T-helper 2 cell treated with Interferon-gamma antibody and Interleukin-4, amounts not matched to agents 5 μg/mL and 100 μg/mL, for 36 hours (primary cell): ENCODE measurements around the gene ABHD12B.

Experiments
- DNase-seq: peaks from one replicate; pipeline ENCODE4 v3.0.0; 2021; ENCODE audit warnings: low spot score
- H3K27ac Mint-ChIP-seq: one replicate; pipeline ENCODE4 v1.8.0; 2021; ENCODE audit warnings: mild to moderate bottlenecking, mixed read lengths
- H3K27me3 Mint-ChIP-seq: one replicate; pipeline ENCODE4 v1.8.0; 2021; ENCODE audit warnings: low read depth, mixed read lengths
- H3K36me3 Mint-ChIP-seq: one replicate; pipeline ENCODE4 v1.8.0; 2021; ENCODE audit warnings: low read depth, mixed read lengths
- H3K4me1 Mint-ChIP-seq: one replicate; pipeline ENCODE4 v1.8.0; 2021; ENCODE audit warnings: low read depth, mixed read lengths
- H3K4me3 Mint-ChIP-seq: one replicate; pipeline ENCODE4 v1.8.0; 2022; ENCODE audit warnings: mild to moderate bottlenecking, moderate library complexity, mixed read lengths
- H3K9me3 Mint-ChIP-seq: one replicate; pipeline ENCODE4 v1.8.0; 2021; ENCODE audit warnings: mixed read lengths

The ABHD12B gene

GRCh38 chr14:50856660-50857059, 15.2 kb upstream of the ABHD12B start:
- no peaks in the 10 kb centered on the region for H3K9me3 Mint-ChIP-seq
- peaks cover 5% of the 10 kb centered on the region for H3K27me3 Mint-ChIP-seq
- H3K27ac Mint-ChIP-seq: no peak overlapping the region
- no peaks in the 10 kb centered on the region for H3K36me3 Mint-ChIP-seq
- no peak overlapping the region for H3K4me3 Mint-ChIP-seq
- no peak for DNase-seq
- peaks cover 16% of the 10 kb centered on the region for H3K4me1 Mint-ChIP-seq

- H3K27ac Mint-ChIP-seq: peak overlapping the region; percentile 26
- H3K27me3 Mint-ChIP-seq: peaks cover 11% of the 10 kb centered on the region
- peaks cover 17% of the 10 kb centered on the region for H3K4me1 Mint-ChIP-seq
- no peak for DNase-seq
- peak overlapping the region; percentile 91 for H3K4me3 Mint-ChIP-seq
- no peaks in the 10 kb centered on the region for H3K36me3 Mint-ChIP-seq
- no peaks in the 10 kb centered on the region for H3K9me3 Mint-ChIP-seq
These were observed 12.6 kb upstream of the ABHD12B start for GRCh38 chr14:50859296-50859624.

- H3K36me3 Mint-ChIP-seq: no peaks in the 10 kb centered on the region
- no peaks in the 10 kb centered on the region for H3K9me3 Mint-ChIP-seq
- peak overlapping the region; percentile 85 for H3K27ac Mint-ChIP-seq
- peak; percentile 73 for DNase-seq
- H3K4me1 Mint-ChIP-seq: peaks cover 13% of the 10 kb centered on the region
- H3K27me3 Mint-ChIP-seq: peaks cover 14% of the 10 kb centered on the region
- H3K4me3 Mint-ChIP-seq: peak overlapping the region; percentile 91
These were observed 11.3 kb upstream of the ABHD12B start for GRCh38 chr14:50860478-50861086.

DNA sequence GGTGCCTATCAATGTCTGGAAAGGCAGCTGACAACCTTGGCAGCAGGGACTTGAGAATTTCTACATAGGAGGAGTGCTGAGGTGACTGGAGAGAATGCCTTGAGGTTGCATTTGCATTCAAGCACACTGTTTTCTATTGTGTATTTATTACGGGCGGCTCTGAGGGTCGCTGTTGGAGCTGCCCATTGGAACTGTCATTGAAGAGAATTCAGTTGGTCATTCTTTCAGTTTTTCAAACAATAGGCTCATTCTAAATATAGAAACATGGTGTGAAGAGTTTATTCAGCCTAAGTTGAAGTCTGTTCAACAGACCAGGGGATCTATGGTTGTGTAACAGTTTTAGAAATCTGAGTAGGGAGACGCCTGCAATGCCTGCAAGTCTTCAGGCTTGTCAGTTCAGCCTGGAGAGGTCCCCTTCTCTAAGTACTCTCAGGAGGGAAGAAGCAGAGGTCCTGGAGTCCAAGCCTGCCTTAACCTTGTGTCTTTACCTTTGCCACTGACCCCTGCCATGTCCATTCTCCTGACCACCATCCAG, 9.8 kb upstream of the ABHD12B start:
- H3K4me1 Mint-ChIP-seq: peaks cover 13% of the 10 kb centered on the region
- H3K36me3 Mint-ChIP-seq: no peaks in the 10 kb centered on the region

GRCh38 chr14:50864237-50864636, 7.6 kb upstream of the ABHD12B start:
- Mint-ChIP-seq H3K27ac (no peak overlapping the region), H3K9me3 (no peaks in the 10 kb centered on the region), H3K36me3 (no peaks in the 10 kb centered on the region), H3K27me3 (peaks cover 40% of the 10 kb centered on the region), H3K4me1 (peaks cover 9% of the 10 kb centered on the region), H3K4me3 (no peak overlapping the region)
- no peak for DNase-seq

More for the DNA sequence above, 9.8 kb upstream of the ABHD12B start:
- no peaks in the 10 kb centered on the region for H3K9me3 Mint-ChIP-seq
- no peak for DNase-seq
- H3K27me3 Mint-ChIP-seq: peaks cover 27% of the 10 kb centered on the region
- H3K27ac Mint-ChIP-seq: no peak overlapping the region
- H3K4me3 Mint-ChIP-seq: no peak overlapping the region

DNA sequence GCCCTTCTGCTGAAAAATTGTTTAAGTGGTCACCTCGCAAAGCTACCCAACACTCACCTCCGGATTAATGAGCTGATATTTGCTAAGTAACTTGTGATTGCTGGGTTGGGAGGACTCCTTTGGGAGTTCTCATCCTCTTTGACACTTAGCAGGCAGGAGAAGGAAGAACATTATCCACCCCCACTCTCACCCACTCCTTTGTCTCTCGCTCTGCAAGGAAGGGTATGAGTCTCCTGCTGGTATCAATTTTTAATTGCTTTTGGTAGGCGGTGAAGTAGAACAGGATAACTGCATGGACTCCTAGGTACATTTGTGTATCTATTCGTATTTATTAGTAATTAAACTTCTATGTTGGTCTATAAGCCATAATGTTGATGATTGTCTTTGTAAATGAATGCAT, 6.9 kb upstream of the ABHD12B start:
- no peak overlapping the region for H3K27ac Mint-ChIP-seq

DNA sequence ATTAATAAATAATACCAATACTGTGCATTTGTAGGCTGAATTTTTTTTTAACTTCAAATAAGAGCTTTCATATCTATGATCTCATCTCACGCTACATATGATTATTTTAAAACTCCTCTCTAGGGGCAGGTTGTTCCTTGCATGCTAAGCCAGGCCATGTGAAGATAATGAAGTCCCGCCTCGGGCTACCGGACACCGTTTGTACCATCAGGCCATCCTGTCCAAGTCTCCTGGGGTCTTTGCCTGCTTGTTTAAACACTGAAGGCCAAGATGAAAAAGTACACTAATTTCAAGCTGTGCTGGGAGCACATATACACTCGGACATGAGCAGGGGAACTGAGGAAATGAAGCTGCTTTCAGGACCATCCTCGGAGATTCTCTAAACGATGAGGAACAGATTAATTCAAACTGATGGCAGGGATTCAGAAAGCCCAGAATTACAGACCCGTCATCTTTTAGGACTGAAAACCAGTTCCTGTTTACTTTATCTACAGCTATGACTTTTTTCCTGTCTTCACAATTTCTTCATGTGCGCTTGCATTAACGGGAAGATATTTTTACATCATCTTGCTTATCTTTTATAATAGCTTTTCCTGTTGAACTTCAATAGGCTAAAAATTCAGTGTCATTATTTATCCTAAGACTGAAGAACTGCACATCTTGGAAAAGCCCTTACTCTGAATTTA, 6.3 kb upstream of the ABHD12B start:
- Mint-ChIP-seq H3K4me1 (peaks cover 1% of the 10 kb centered on the region), H3K27ac (no peak overlapping the region), H3K27me3 (peaks cover 53% of the 10 kb centered on the region), H3K4me3 (no peak overlapping the region), H3K9me3 (no peaks in the 10 kb centered on the region), H3K36me3 (no peaks in the 10 kb centered on the region)
- DNase-seq: no peak

More for the DNA sequence above, 6.9 kb upstream of the ABHD12B start:
- Mint-ChIP-seq H3K4me1 (peaks cover 6% of the 10 kb centered on the region), H3K9me3 (no peaks in the 10 kb centered on the region), H3K36me3 (no peaks in the 10 kb centered on the region), H3K27me3 (peaks cover 47% of the 10 kb centered on the region), H3K4me3 (no peak overlapping the region)
- no peak for DNase-seq

DNA sequence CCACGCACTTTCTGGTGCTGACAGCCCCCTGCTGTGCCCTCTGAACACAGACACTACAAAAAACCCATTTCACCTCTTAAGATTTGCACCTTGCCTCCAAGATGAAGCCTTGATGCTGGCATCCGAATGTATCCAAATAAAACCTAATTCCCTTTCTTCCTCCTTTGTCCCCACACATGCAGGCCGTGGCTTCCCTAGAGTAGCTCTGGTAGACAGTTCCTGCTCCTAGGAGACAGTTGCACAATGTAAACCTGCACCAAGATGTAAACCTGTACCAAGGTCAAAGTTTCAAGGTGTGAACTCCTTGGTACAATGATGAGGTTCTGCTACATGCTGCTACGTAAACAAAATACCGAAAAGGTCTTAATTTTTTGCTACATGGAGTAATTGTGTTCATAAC, 625 bp upstream of the ABHD12B start:
- H3K27me3 Mint-ChIP-seq: peaks cover 72% of the 10 kb centered on the region
- H3K9me3 Mint-ChIP-seq: no peaks in the 10 kb centered on the region
- DNase-seq: no peak
- H3K4me1 Mint-ChIP-seq: peaks cover 18% of the 10 kb centered on the region
- H3K27ac Mint-ChIP-seq: no peak overlapping the region
- H3K4me3 Mint-ChIP-seq: no peak overlapping the region
- H3K36me3 Mint-ChIP-seq: no peaks in the 10 kb centered on the region

- Mint-ChIP-seq H3K36me3 (no peaks in the 10 kb centered on the region), H3K9me3 (no peaks in the 10 kb centered on the region), H3K4me1 (peaks cover 21% of the 10 kb centered on the region), H3K27me3 (peaks cover 76% of the 10 kb centered on the region), H3K27ac (peak overlapping the region; percentile 6), H3K4me3 (peak overlapping the region; percentile 71)
- no peak for DNase-seq
These were observed 2.9 kb downstream of the ABHD12B start for GRCh38 chr14:50874757-50875156.

DNA sequence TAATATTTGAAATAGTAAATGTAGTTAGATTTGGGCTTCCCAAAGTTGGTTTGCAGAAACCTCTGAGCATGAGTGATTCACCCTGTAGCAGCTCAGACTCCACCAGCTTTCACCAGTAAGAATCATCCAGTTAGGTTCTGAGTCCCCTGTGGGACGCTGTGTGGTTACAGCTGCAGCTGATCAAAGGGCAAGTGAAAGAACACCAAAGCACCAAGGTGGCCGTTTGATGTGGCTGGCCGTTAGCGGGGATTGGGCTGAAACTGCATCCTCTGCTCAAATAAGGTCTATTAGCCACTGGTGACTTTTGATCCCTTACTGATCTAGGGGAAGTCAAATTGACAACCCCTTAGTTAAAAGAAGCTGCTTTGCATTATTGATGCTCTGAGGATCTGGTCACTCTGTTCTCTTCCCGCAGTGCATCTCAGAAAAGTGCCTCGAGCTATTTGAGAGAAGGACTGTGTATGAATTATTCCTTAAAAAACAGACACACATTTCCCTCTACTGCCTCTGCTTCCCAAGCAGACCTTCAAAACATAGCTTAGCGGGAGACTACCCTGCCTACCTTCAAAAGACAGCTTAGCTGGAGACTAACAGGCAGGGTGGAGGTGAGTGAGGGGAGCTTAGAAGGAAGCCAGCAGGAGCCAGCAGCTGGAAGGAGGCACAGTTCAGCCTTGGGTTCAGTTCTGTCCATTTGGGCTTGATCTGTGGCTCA, 3.7 kb downstream of the ABHD12B start:
- DNase-seq: peak; percentile 79
- Mint-ChIP-seq H3K4me1 (peaks cover 21% of the 10 kb centered on the region), H3K4me3 (peak overlapping the region; percentile 71), H3K9me3 (no peaks in the 10 kb centered on the region), H3K36me3 (no peaks in the 10 kb centered on the region), H3K27ac (no peak overlapping the region), H3K27me3 (peaks cover 74% of the 10 kb centered on the region)

GRCh38 chr14:50882932-50883826, 11.3 kb downstream of the ABHD12B start:
- peaks cover 54% of the 10 kb centered on the region for H3K27me3 Mint-ChIP-seq
- H3K4me1 Mint-ChIP-seq: no peaks in the 10 kb centered on the region
- H3K4me3 Mint-ChIP-seq: no peak overlapping the region
- no peaks in the 10 kb centered on the region for H3K36me3 Mint-ChIP-seq
- no peak overlapping the region for H3K27ac Mint-ChIP-seq
- no peak for DNase-seq
- H3K9me3 Mint-ChIP-seq: no peaks in the 10 kb centered on the region

GRCh38 chr14:50883827-50884197, 12.0 kb downstream of the ABHD12B start:
- H3K9me3 Mint-ChIP-seq: no peaks in the 10 kb centered on the region
- DNase-seq: no peak
- H3K4me3 Mint-ChIP-seq: no peak overlapping the region
- H3K27me3 Mint-ChIP-seq: peaks cover 56% of the 10 kb centered on the region
- H3K27ac Mint-ChIP-seq: no peak overlapping the region
- H3K4me1 Mint-ChIP-seq: no peaks in the 10 kb centered on the region
- H3K36me3 Mint-ChIP-seq: no peaks in the 10 kb centered on the region

GRCh38 chr14:50887476-50887875, 15.6 kb downstream of the ABHD12B start:
- H3K9me3 Mint-ChIP-seq: no peaks in the 10 kb centered on the region
- no peaks in the 10 kb centered on the region for H3K36me3 Mint-ChIP-seq
- no peak overlapping the region for H3K4me3 Mint-ChIP-seq
- no peaks in the 10 kb centered on the region for H3K4me1 Mint-ChIP-seq
- H3K27ac Mint-ChIP-seq: no peak overlapping the region
- DNase-seq: no peak
- peaks cover 39% of the 10 kb centered on the region for H3K27me3 Mint-ChIP-seq
